Hepatocyte (in vitro differentiated cells): ENCODE data around the gene NEB.
"Not testable (repeated sequence)": the region's sequence is repeated elsewhere in the genome, so short reads cannot be mapped to it uniquely, and the experiment has no call there.

ENCODE experiments used
- CTCF ChIP-seq: fragments of 200-600 bp; sonication (generic); IDR thresholded peaks from 2 replicates; pipeline ENCODE4 v1.5.1; 2016; ENCODE audit warnings: antibody characterized with exemption, mild to moderate bottlenecking; ENCODE audit not compliant: poor library complexity
- EZH2phosphoT487 ChIP-seq: fragments of 200-600 bp; sonication (generic); IDR thresholded peaks from one replicate; pipeline ENCODE4 v1.6.1; 2018; ENCODE audit warnings: antibody characterized with exemption, mild to moderate bottlenecking, low read depth, moderate library complexity; ENCODE audit not compliant: unreplicated experiment, severe bottlenecking

- TF ChIP-seq CTCF, EZH2phosphoT487: not testable (repeated sequence)
Measured at GRCh38 chr2:151581300-151581699, 153.0 kb downstream of the NEB start.
